Parathyroid adenoma (tissue), 2 donors: ENCODE results near the gene USP10.
A peak's percentile ranks its signal among the peaks of the same experiment; 100 is the strongest.

Source experiments
- H2AFZ ChIP-seq: fragments of 300-600 bp; sonication (generic); one replicate; pipeline ENCODE4 v1.7.0; 2017; ENCODE audit warnings: antibody characterized with exemption, mild to moderate bottlenecking
- H3K27ac ChIP-seq: fragments of 300-600 bp; sonication (generic); one replicate; pipeline ENCODE4 v1.7.0; 2017
- H3K27me3 ChIP-seq: fragments of 300-600 bp; sonication (generic); one replicate; pipeline ENCODE4 v1.7.0; 2017; ENCODE audit warnings: low read length; ENCODE audit not compliant: control insufficient read depth, insufficient read depth
- H3K36me3 ChIP-seq: fragments of 300-600 bp; sonication (generic); one replicate; pipeline ENCODE4 v1.7.0; 2017; ENCODE audit warnings: low read length; ENCODE audit not compliant: control insufficient read depth, insufficient read depth
- H3K4me1 ChIP-seq: fragments of 300-600 bp; sonication (generic); one replicate; pipeline ENCODE4 v1.7.0; 2017; ENCODE audit warnings: control low read depth
- H3K4me2 ChIP-seq: fragments of 300-600 bp; sonication (generic); one replicate; pipeline ENCODE4 v1.7.0; 2017; ENCODE audit warnings: low read length
- H3K4me3 ChIP-seq: fragments of 300-600 bp; sonication (generic); one replicate; pipeline ENCODE4 v1.7.0; 2017; ENCODE audit warnings: low read depth, low read length
- H3K79me2 ChIP-seq: fragments of 300-600 bp; sonication (generic); one replicate; pipeline ENCODE4 v1.7.0; 2017; ENCODE audit warnings: control low read depth
- H3K9ac ChIP-seq: fragments of 300-600 bp; sonication (generic); one replicate; pipeline ENCODE4 v1.7.0; 2017; ENCODE audit warnings: mild to moderate bottlenecking
- H3K9me3 ChIP-seq: fragments of 300-600 bp; sonication (generic); one replicate; pipeline ENCODE4 v1.7.0; 2017; ENCODE audit warnings: low read length; ENCODE audit not compliant: control insufficient read depth
- CTCF ChIP-seq: fragments of 300-600 bp; sonication (generic); IDR thresholded peaks from one replicate; pipeline ENCODE4 v1.7.0; 2017; ENCODE audit warnings: antibody characterized with exemption, mild to moderate bottlenecking
- donor health status: primary hyperparathyroidism.

Gene USP10

GRCh38 chr16:84823926-84824325, 124.1 kb downstream of the USP10 start:
- Histone ChIP-seq H3K27ac (peak overlapping the region; percentile 19), H3K4me2 (no peak overlapping the region), H3K79me2 (no peaks in the 10 kb centered on the region), H3K27me3 (no peaks in the 10 kb centered on the region), H2AFZ (no peak overlapping the region), H3K9ac (no peak overlapping the region), H3K9me3 (no peaks in the 10 kb centered on the region), H3K36me3 (no peaks in the 10 kb centered on the region), H3K4me3 (no peak overlapping the region), H3K4me1 (no peaks in the 10 kb centered on the region)
- TF ChIP-seq CTCF: no peak

DNA sequence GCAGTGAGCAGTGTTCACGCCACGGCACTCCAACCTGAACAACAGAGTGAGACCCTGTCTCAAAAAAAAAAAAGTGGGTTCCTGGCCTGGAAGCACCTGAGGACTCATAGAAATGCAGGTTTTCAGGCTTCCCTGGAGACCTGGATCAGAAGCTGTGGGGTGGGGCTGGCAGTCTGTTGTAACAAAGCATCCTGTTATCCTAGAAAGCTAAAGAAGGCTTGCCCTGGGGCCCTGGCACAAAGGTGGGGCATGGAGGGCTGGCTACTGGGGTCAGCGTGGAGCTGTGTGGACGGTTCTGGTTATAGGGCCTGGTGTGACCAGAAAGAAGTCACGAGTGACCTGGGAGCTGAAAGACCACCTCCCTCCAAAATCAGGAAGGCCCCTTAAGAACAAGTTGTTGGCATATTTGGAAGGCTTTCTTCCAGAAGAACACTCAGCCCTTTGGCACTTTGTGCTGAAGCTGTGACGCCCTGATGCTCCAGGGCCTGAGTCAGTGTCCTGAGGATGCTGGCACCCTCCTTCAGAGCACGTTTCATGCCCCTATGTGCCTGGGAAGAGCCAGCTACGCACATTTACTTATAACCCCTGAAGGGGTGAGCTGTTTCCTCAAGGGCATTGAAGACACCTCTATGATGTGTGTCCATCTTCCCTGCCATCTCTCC, 126.2 kb downstream of the USP10 start:
- no peak overlapping the region for H2AFZ ChIP-seq
- H3K9ac ChIP-seq: no peak overlapping the region

GRCh38 chr16:84826558-84826941, 126.8 kb downstream of the USP10 start:
- Histone ChIP-seq H3K4me1 (no peaks in the 10 kb centered on the region), H3K36me3 (no peaks in the 10 kb centered on the region), H3K9me3 (no peaks in the 10 kb centered on the region), H3K27ac (no peak overlapping the region), H3K27me3 (no peaks in the 10 kb centered on the region), H3K4me2 (no peak overlapping the region), H3K4me3 (no peak overlapping the region), H3K79me2 (no peaks in the 10 kb centered on the region), H2AFZ (no peak overlapping the region), H3K9ac (no peak overlapping the region)
- TF ChIP-seq CTCF: no peak

More for the DNA sequence above, 126.2 kb downstream of the USP10 start:
- H3K4me1 ChIP-seq: no peaks in the 10 kb centered on the region
- H3K36me3 ChIP-seq: no peaks in the 10 kb centered on the region
- no peak overlapping the region for H3K27ac ChIP-seq
- H3K79me2 ChIP-seq: no peaks in the 10 kb centered on the region
- H3K27me3 ChIP-seq: no peaks in the 10 kb centered on the region
- no peak overlapping the region for H3K4me2 ChIP-seq
- H3K9me3 ChIP-seq: no peaks in the 10 kb centered on the region
- H3K4me3 ChIP-seq: no peak overlapping the region
- no peak for TF ChIP-seq CTCF

DNA sequence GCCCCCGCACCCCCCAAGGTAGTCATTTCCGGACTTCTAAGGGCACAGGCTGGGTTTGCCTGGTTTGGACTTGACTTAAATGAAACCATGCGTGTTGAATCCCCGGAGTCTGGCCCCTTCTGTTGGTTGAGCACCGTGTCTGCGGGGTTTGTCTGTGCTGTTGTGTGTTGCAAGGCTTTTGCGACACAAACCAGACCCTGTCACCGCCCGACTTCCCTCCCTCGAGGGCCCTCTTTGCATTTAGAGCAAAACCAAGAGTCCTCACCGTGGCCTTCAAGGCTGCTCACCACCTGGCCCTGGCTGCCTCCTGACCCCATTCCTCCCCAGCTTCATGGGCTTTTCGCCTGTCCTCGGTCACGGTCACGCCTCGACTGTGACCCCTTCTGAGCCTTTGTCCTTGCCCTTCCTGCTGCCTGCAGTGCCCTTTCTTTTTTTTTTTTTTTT, 127.4 kb downstream of the USP10 start:
- no peaks in the 10 kb centered on the region for H3K4me1 ChIP-seq

More for the DNA sequence above, 127.4 kb downstream of the USP10 start:
- no peak overlapping the region for H3K4me2 ChIP-seq
- no peaks in the 10 kb centered on the region for H3K27me3 ChIP-seq
- no peaks in the 10 kb centered on the region for H3K36me3 ChIP-seq
- no peak overlapping the region for H3K27ac ChIP-seq
- H3K9me3 ChIP-seq: no peaks in the 10 kb centered on the region
- TF ChIP-seq CTCF: no peak
- no peak overlapping the region for H3K4me3 ChIP-seq
- H3K79me2 ChIP-seq: no peaks in the 10 kb centered on the region
- no peak overlapping the region for H2AFZ ChIP-seq
- H3K9ac ChIP-seq: no peak overlapping the region
